ENCODE results near the gene CRIP3. TPM values are rescaled to one million over a fixed set of nuclear protein-coding genes. Genes with fewer than 3 reads are reported as not detected.

CRIP3 gene
- total and polyA plus RNA-seq, 2 experiments from 2014 or later, result not detected

GRCh38 chr6:43293698-43294097, 14.9 kb downstream of the CRIP3 start:
- no peaks in the 10 kb centered on the region for H3K4me1 ChIP-seq (ENCODE audit: insufficient read depth)
- H4K20me1 ChIP-seq (ENCODE audit: insufficient read depth), result no peaks in the 10 kb centered on the region
- H3K4me3 ChIP-seq, result no peak overlapping the region
- H3K79me2 ChIP-seq (ENCODE audit: insufficient read depth), result no peaks in the 10 kb centered on the region
- no peak for DNase-seq
- no peak overlapping the region for H3K27ac ChIP-seq
- TF ChIP-seq EZH2phosphoT487 (IDR thresholded peaks at IDR 0.05; ENCODE audit: insufficient read depth, low read depth) (no peak), EZH2 (IDR thresholded peaks at IDR 0.05; ENCODE audit: insufficient read depth, poor library complexity, severe bottlenecking) (no peak)
- H3K36me3 ChIP-seq (ENCODE audit: low read depth), result no peaks in the 10 kb centered on the region
- WGBS, 2 experiments (ENCODE audit: low coverage in 1 of 2, low lambda C conversion rate in 2 of 2, missing lambda C conversion rate in 2 of 2), result 59 to 76% methylated on average over 3 of the region's 3 CpGs
- H3K27me3 ChIP-seq (replicated peaks; ENCODE audit: insufficient read depth), result peaks cover 10% of the 10 kb centered on the region; the same call in 1 of the 2 replicates
- H3F3A ChIP-seq (ENCODE audit: insufficient read depth), result no peaks in the 10 kb centered on the region
- H3K9me3 ChIP-seq (ENCODE audit: low read depth), result no peaks in the 10 kb centered on the region
- no peaks in the 10 kb centered on the region for H3K9me2 ChIP-seq (ENCODE audit: insufficient read depth)
- H3K9ac ChIP-seq, result no peak overlapping the region
- H3K4me2 ChIP-seq (ENCODE audit: unreplicated experiment), result no peak overlapping the region
- no peak overlapping the region for H2AFZ ChIP-seq
- in situ Hi-C loops (cut with MboI), result no loop called here

GRCh38 chr6:43292763-43293318, 15.8 kb downstream of the CRIP3 start:
- WGBS, 2 experiments (ENCODE audit: low coverage in 1 of 2, low lambda C conversion rate in 2 of 2, missing lambda C conversion rate in 2 of 2), result 39 to 53% methylated on average over 5 of the region's 5 CpGs
- no peak overlapping the region for H3K27ac ChIP-seq
- peaks cover 10% of the 10 kb centered on the region; the same call in 1 of the 2 replicates for H3K27me3 ChIP-seq (replicated peaks; ENCODE audit: insufficient read depth)
- no peak for DNase-seq
- H3K9me3 ChIP-seq (ENCODE audit: low read depth), result no peaks in the 10 kb centered on the region
- no peaks in the 10 kb centered on the region for H3K9me2 ChIP-seq (ENCODE audit: insufficient read depth)
- no peak overlapping the region for H3K4me2 ChIP-seq (ENCODE audit: unreplicated experiment)
- no peaks in the 10 kb centered on the region for H4K20me1 ChIP-seq (ENCODE audit: insufficient read depth)
- H3K4me3 ChIP-seq, result no peak overlapping the region
- H3K36me3 ChIP-seq (ENCODE audit: low read depth), result no peaks in the 10 kb centered on the region
- no peaks in the 10 kb centered on the region for H3K79me2 ChIP-seq (ENCODE audit: insufficient read depth)
- TF ChIP-seq EZH2 (IDR thresholded peaks at IDR 0.05; ENCODE audit: insufficient read depth, poor library complexity, severe bottlenecking) (no peak), EZH2phosphoT487 (IDR thresholded peaks at IDR 0.05; ENCODE audit: insufficient read depth, low read depth) (no peak)
- no peaks in the 10 kb centered on the region for H3F3A ChIP-seq (ENCODE audit: insufficient read depth)
- no peak overlapping the region for H3K9ac ChIP-seq
- H3K4me1 ChIP-seq (ENCODE audit: insufficient read depth), result no peaks in the 10 kb centered on the region
- in situ Hi-C loops (cut with MboI), result no loop called here
- H2AFZ ChIP-seq, result no peak overlapping the region

- H3K4me1 ChIP-seq (ENCODE audit: insufficient read depth), result no peaks in the 10 kb centered on the region
- no peaks in the 10 kb centered on the region for H3K9me2 ChIP-seq (ENCODE audit: insufficient read depth)
- no peak overlapping the region for H3K4me2 ChIP-seq (ENCODE audit: unreplicated experiment)
- no peak overlapping the region for H3K4me3 ChIP-seq
- H3K79me2 ChIP-seq (ENCODE audit: insufficient read depth), result no peaks in the 10 kb centered on the region
- in situ Hi-C loops (cut with MboI), result no loop called here
- 78 to 86% methylated on average over 6 of the region's 6 CpGs for WGBS, 2 experiments (ENCODE audit: low coverage in 1 of 2, low lambda C conversion rate in 2 of 2, missing lambda C conversion rate in 2 of 2)
- no peaks in the 10 kb centered on the region for H4K20me1 ChIP-seq (ENCODE audit: insufficient read depth)
- H3K27ac ChIP-seq, result no peak overlapping the region
- no peaks in the 10 kb centered on the region for H3F3A ChIP-seq (ENCODE audit: insufficient read depth)
- peaks cover 10% of the 10 kb centered on the region; the same call in 1 of the 2 replicates for H3K27me3 ChIP-seq (replicated peaks; ENCODE audit: insufficient read depth)
- H3K9me3 ChIP-seq (ENCODE audit: low read depth), result no peaks in the 10 kb centered on the region
- no peak overlapping the region for H3K9ac ChIP-seq
- no peaks in the 10 kb centered on the region for H3K36me3 ChIP-seq (ENCODE audit: low read depth)
- TF ChIP-seq EZH2phosphoT487 (IDR thresholded peaks at IDR 0.05; ENCODE audit: insufficient read depth, low read depth), result no peak
- TF ChIP-seq EZH2 (IDR thresholded peaks at IDR 0.05; ENCODE audit: insufficient read depth, poor library complexity, severe bottlenecking), result no peak
- H2AFZ ChIP-seq, result no peak overlapping the region
- no peak for DNase-seq
These were observed 16.3 kb downstream of the CRIP3 start for GRCh38 chr6:43292341-43292740.

DNA sequence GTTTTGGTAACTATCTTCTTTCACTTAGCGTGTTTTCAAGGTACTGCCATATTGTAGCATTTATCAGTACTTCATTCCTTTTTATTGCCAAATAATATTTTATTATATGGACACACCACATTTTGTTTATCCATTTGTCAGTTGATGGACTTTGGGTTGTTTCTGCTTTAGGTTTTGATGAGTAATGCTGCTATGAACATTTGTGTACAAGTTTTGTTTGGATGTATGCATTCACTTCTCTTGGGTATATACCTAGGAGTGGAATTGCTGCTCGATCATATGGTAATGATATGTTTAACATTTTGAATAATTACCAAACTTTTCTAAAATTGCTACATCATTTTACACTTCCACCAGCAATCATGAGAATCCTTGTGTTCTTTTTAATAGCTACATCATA, 16.9 kb downstream of the CRIP3 start:
- no peak overlapping the region for H3K27ac ChIP-seq
- no peaks in the 10 kb centered on the region for H3K36me3 ChIP-seq (ENCODE audit: low read depth)
- no peak for DNase-seq
- H3K4me2 ChIP-seq (ENCODE audit: unreplicated experiment), result no peak overlapping the region
- no peak overlapping the region for H3K9ac ChIP-seq
- no peak overlapping the region for H3K4me3 ChIP-seq
- no peaks in the 10 kb centered on the region for H3K9me3 ChIP-seq (ENCODE audit: low read depth)
- no peaks in the 10 kb centered on the region for H3K79me2 ChIP-seq (ENCODE audit: insufficient read depth)
- no peaks in the 10 kb centered on the region for H3K4me1 ChIP-seq (ENCODE audit: insufficient read depth)
- no peaks in the 10 kb centered on the region for H3K9me2 ChIP-seq (ENCODE audit: insufficient read depth)
- no peaks in the 10 kb centered on the region for H4K20me1 ChIP-seq (ENCODE audit: insufficient read depth)
- H3F3A ChIP-seq (ENCODE audit: insufficient read depth), result no peaks in the 10 kb centered on the region
- no peak overlapping the region for H2AFZ ChIP-seq
- 79 to 83% methylated on average over 2 of the region's 2 CpGs for WGBS, 2 experiments (ENCODE audit: low coverage in 1 of 2, low lambda C conversion rate in 2 of 2, missing lambda C conversion rate in 2 of 2)
- TF ChIP-seq EZH2 (IDR thresholded peaks at IDR 0.05; ENCODE audit: insufficient read depth, poor library complexity, severe bottlenecking), result no peak
- no peak for TF ChIP-seq EZH2phosphoT487 (IDR thresholded peaks at IDR 0.05; ENCODE audit: insufficient read depth, low read depth)
- in situ Hi-C loops (cut with MboI), result no loop called here
- peaks cover 3% of the 10 kb centered on the region; the same call in 1 of the 2 replicates for H3K27me3 ChIP-seq (replicated peaks; ENCODE audit: insufficient read depth)
